HEK293 (cell line): ENCODE data around the gene PARD6B.

ENCODE experiments used
- GLIS2 ChIP-seq: fragments of 450-650 bp; formaldehyde crosslinking; IDR thresholded peaks from 2 replicates; pipeline ENCODE4 v1.5.1; 2016; ENCODE audit warnings: missing biosample characterization, missing genetic modification characterization
- KLF1 ChIP-seq: fragments of 450-650 bp; formaldehyde crosslinking; IDR thresholded peaks from 2 replicates; pipeline ENCODE4 v1.5.1; 2016; ENCODE audit warnings: missing biosample characterization, missing genetic modification characterization
- KLF17 ChIP-seq: fragments of 450-650 bp; formaldehyde crosslinking; IDR thresholded peaks from 2 replicates; pipeline ENCODE4 v1.5.1; 2016; ENCODE audit warnings: missing biosample characterization, missing genetic modification characterization
- KLF9 ChIP-seq: fragments of 450-650 bp; formaldehyde crosslinking; IDR thresholded peaks from 2 replicates; pipeline ENCODE4 v1.5.1; 2016; ENCODE audit warnings: missing biosample characterization, missing genetic modification characterization, low read depth
- PRDM1 ChIP-seq: fragments of 450-650 bp; formaldehyde crosslinking; IDR thresholded peaks from 2 replicates; pipeline ENCODE4; 2016; ENCODE audit warnings: missing biosample characterization, missing genetic modification characterization
- PRDM4 ChIP-seq: fragments of 450-650 bp; formaldehyde crosslinking; IDR thresholded peaks from 2 replicates; pipeline ENCODE4 v1.5.1; 2017; ENCODE audit warnings: missing biosample characterization, missing genetic modification characterization
- SP2 ChIP-seq: fragments of 450-650 bp; formaldehyde crosslinking; IDR thresholded peaks from 2 replicates; pipeline ENCODE4 v1.5.1; 2016; ENCODE audit warnings: missing biosample characterization, missing genetic modification characterization
- YY1 ChIP-seq: fragments of 450-650 bp; formaldehyde crosslinking; IDR thresholded peaks from 2 replicates; pipeline ENCODE4 v1.5.1; 2018; ENCODE audit warnings: missing biosample characterization, missing genetic modification characterization
- ZBTB11 ChIP-seq: fragments of 450-650 bp; formaldehyde crosslinking; conservative IDR thresholded peaks from 2 replicates; pipeline ENCODE4 v1.5.1; 2016; ENCODE audit warnings: low read depth, missing biosample characterization, missing genetic modification characterization
- ZBTB17 ChIP-seq: fragments of 450-650 bp; formaldehyde crosslinking; IDR thresholded peaks from 2 replicates; pipeline ENCODE4 v1.5.1; 2016; ENCODE audit warnings: missing biosample characterization, missing genetic modification characterization
- ZFP69B ChIP-seq: fragments of 450-650 bp; formaldehyde crosslinking; IDR thresholded peaks from 2 replicates; pipeline ENCODE4 v1.5.1; 2016; ENCODE audit warnings: missing biosample characterization, missing genetic modification characterization
- ZNF121 ChIP-seq: fragments of 450-650 bp; formaldehyde crosslinking; IDR thresholded peaks from 2 replicates; pipeline ENCODE4 v1.5.1; 2016; ENCODE audit warnings: missing biosample characterization, missing genetic modification characterization
- ZNF157 ChIP-seq: fragments of 450-650 bp; formaldehyde crosslinking; IDR thresholded peaks from 2 replicates; pipeline ENCODE4 v1.5.1; 2016; ENCODE audit warnings: missing biosample characterization, missing genetic modification characterization
- ZNF169 ChIP-seq: fragments of 450-650 bp; formaldehyde crosslinking; IDR thresholded peaks from 2 replicates; pipeline ENCODE4 v1.5.1; 2016; ENCODE audit warnings: missing biosample characterization, missing genetic modification characterization
- ZNF174 ChIP-seq: fragments of 450-650 bp; formaldehyde crosslinking; IDR thresholded peaks from 2 replicates; pipeline ENCODE4 v1.5.0; 2017; ENCODE audit warnings: missing biosample characterization, mild to moderate bottlenecking, missing genetic modification characterization
- ZNF19 ChIP-seq: fragments of 450-650 bp; formaldehyde crosslinking; IDR thresholded peaks from 2 replicates; pipeline ENCODE4; 2016; ENCODE audit warnings: missing biosample characterization, missing genetic modification characterization, low read depth
- ZNF302 ChIP-seq: fragments of 450-650 bp; formaldehyde crosslinking; IDR thresholded peaks from 2 replicates; pipeline ENCODE4 v1.5.1; 2016; ENCODE audit warnings: missing biosample characterization, missing genetic modification characterization, low read depth
- ZNF37A ChIP-seq: fragments of 450-650 bp; IDR thresholded peaks from 2 replicates; pipeline ENCODE4 v1.5.1; 2018; ENCODE audit warnings: missing biosample characterization, missing genetic modification characterization
- ZNF510 ChIP-seq: fragments of 450-650 bp; formaldehyde crosslinking; IDR thresholded peaks from 2 replicates; pipeline ENCODE4 v1.5.1; 2018; ENCODE audit warnings: mild to moderate bottlenecking, missing genetic modification characterization, missing biosample characterization; ENCODE audit not compliant: insufficient replicate concordance
- ZNF521 ChIP-seq: fragments of 450-650 bp; formaldehyde crosslinking; IDR thresholded peaks from 2 replicates; pipeline ENCODE4 v1.5.1; 2017; ENCODE audit warnings: missing biosample characterization, mild to moderate bottlenecking, missing genetic modification characterization
- ZNF530 ChIP-seq: fragments of 450-650 bp; formaldehyde crosslinking; IDR thresholded peaks from 2 replicates; pipeline ENCODE4 v1.5.1; 2016; ENCODE audit warnings: low read depth, missing biosample characterization, missing genetic modification characterization
- ZNF544 ChIP-seq: fragments of 450-650 bp; formaldehyde crosslinking; IDR thresholded peaks from 2 replicates; pipeline ENCODE4 v1.5.0; 2017; ENCODE audit warnings: missing biosample characterization, missing genetic modification characterization
- ZNF600 ChIP-seq: fragments of 450-650 bp; formaldehyde crosslinking; IDR thresholded peaks from 2 replicates; pipeline ENCODE4 v1.5.1; 2016; ENCODE audit warnings: missing biosample characterization, missing genetic modification characterization
- ZNF626 ChIP-seq: fragments of 450-650 bp; sonication (Bioruptor Pico); formaldehyde crosslinking; IDR thresholded peaks from 2 replicates; pipeline ENCODE4 v1.5.1; 2018; ENCODE audit warnings: missing biosample characterization, missing genetic modification characterization, inconsistent platforms
- ZNF664 ChIP-seq: fragments of 450-650 bp; formaldehyde crosslinking; IDR thresholded peaks from 2 replicates; pipeline ENCODE4 v1.5.1; 2016; ENCODE audit warnings: missing biosample characterization, missing genetic modification characterization
- ZNF701 ChIP-seq: fragments of 450-650 bp; formaldehyde crosslinking; IDR thresholded peaks from 2 replicates; pipeline ENCODE4 v1.5.1; 2016; ENCODE audit warnings: missing biosample characterization, missing genetic modification characterization
- TF ChIP-seq, protein P1 (sequence below): fragments of 450-650 bp; formaldehyde crosslinking; IDR thresholded peaks from 2 replicates; pipeline ENCODE4 v1.5.1; 2016; ENCODE audit warnings: missing biosample characterization, missing genetic modification characterization
- TF ChIP-seq, protein P2 (sequence below): fragments of 450-650 bp; formaldehyde crosslinking; IDR thresholded peaks from 2 replicates; pipeline ENCODE4 v1.5.1; 2017; ENCODE audit warnings: missing biosample characterization, missing genetic modification characterization
- TF ChIP-seq, protein P3 (sequence below): fragments of 450-650 bp; formaldehyde crosslinking; IDR thresholded peaks from 2 replicates; pipeline ENCODE4 v1.5.1; 2017; ENCODE audit warnings: missing biosample characterization, missing genetic modification characterization

PARD6B gene

GRCh38 chr20:50731055-50731929 is at the start of gene PARD6B (continued):
- no peak for TF ChIP-seq PRDM4 (tag by site-specific recombination)
- TF ChIP-seq ZNF174 (tag by site-specific recombination): no peak
- no peak for TF ChIP-seq ZNF157 (tag by site-specific recombination)
- peak; percentile 89 for TF ChIP-seq ZBTB11 (tag by site-specific recombination)
- no peak for TF ChIP-seq ZNF510 (tag by site-specific recombination)
- TF ChIP-seq ZNF600: 0 out of 2 replicates have a peak, but pooled peaks have one; percentile 30
- TF ChIP-seq ZNF169: no peak
- TF ChIP-seq ZNF701 (tag by site-specific recombination): no peak
- no peak for TF ChIP-seq ZNF544 (tag by site-specific recombination)
- TF ChIP-seq ZNF302 (tag by site-specific recombination): no peak
- peak; percentile 100 for TF ChIP-seq SP2 (tag by site-specific recombination)
- TF ChIP-seq, protein P1, sequence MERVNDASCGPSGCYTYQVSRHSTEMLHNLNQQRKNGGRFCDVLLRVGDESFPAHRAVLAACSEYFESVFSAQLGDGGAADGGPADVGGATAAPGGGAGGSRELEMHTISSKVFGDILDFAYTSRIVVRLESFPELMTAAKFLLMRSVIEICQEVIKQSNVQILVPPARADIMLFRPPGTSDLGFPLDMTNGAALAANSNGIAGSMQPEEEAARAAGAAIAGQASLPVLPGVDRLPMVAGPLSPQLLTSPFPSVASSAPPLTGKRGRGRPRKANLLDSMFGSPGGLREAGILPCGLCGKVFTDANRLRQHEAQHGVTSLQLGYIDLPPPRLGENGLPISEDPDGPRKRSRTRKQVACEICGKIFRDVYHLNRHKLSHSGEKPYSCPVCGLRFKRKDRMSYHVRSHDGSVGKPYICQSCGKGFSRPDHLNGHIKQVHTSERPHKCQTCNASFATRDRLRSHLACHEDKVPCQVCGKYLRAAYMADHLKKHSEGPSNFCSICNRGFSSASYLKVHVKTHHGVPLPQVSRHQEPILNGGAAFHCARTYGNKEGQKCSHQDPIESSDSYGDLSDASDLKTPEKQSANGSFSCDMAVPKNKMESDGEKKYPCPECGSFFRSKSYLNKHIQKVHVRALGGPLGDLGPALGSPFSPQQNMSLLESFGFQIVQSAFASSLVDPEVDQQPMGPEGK: peak; percentile 51; the same call in 1 of the 2 replicates
- no peak for TF ChIP-seq ZNF37A
- TF ChIP-seq KLF17 (tag by site-specific recombination): 0 out of 2 replicates have a peak, but pooled peaks have one; percentile 45
- no peak for TF ChIP-seq ZNF626 (tag by site-specific recombination)
- TF ChIP-seq, protein P2, sequence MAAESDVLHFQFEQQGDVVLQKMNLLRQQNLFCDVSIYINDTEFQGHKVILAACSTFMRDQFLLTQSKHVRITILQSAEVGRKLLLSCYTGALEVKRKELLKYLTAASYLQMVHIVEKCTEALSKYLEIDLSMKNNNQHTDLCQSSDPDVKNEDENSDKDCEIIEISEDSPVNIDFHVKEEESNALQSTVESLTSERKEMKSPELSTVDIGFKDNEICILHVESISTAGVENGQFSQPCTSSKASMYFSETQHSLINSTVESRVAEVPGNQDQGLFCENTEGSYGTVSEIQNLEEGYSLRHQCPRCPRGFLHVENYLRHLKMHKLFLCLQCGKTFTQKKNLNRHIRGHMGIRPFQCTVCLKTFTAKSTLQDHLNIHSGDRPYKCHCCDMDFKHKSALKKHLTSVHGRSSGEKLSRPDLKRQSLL (tag by site-specific recombination): 0 out of 2 replicates have a peak, but pooled peaks have one; percentile 22
- no peak for TF ChIP-seq ZNF530 (tag by site-specific recombination)
- TF ChIP-seq, protein P3, sequence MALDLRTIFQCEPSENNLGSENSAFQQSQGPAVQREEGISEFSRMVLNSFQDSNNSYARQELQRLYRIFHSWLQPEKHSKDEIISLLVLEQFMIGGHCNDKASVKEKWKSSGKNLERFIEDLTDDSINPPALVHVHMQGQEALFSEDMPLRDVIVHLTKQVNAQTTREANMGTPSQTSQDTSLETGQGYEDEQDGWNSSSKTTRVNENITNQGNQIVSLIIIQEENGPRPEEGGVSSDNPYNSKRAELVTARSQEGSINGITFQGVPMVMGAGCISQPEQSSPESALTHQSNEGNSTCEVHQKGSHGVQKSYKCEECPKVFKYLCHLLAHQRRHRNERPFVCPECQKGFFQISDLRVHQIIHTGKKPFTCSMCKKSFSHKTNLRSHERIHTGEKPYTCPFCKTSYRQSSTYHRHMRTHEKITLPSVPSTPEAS (tag by site-specific recombination): no peak
- TF ChIP-seq ZNF664 (tag by site-specific recombination): no peak
- peak; percentile 53; the same call in 1 of the 2 replicates for TF ChIP-seq YY1 (tag by site-specific recombination)
- TF ChIP-seq ZNF121 (tag by site-specific recombination): no peak
- peak; percentile 50; the same call in 1 of the 2 replicates for TF ChIP-seq ZFP69B (tag by site-specific recombination)
- peak; percentile 90 for TF ChIP-seq KLF1
- TF ChIP-seq PRDM1 (tag by site-specific recombination): no peak
- no peak for TF ChIP-seq ZNF521 (tag by site-specific recombination)
- no peak for TF ChIP-seq ZNF19 (tag by site-specific recombination)
- no peak for TF ChIP-seq ZBTB17 (tag by site-specific recombination)
- TF ChIP-seq KLF9 (tag by site-specific recombination): peak; percentile 59
- peak; percentile 82 for TF ChIP-seq GLIS2 (tag by site-specific recombination)
